SH-SY5Y (cell line): ENCODE data around the gene RAD51B.

Experiments used
- GATA2 ChIP-seq: IDR thresholded peaks from 2 replicates; pipeline ENCODE4 v1.6.1; 2011; ENCODE audit warnings: mild to moderate bottlenecking, low read depth, low read length
- GATA3 ChIP-seq: IDR thresholded peaks from 2 replicates; pipeline ENCODE4 v1.6.1; 2011; ENCODE audit warnings: low read depth, mild to moderate bottlenecking, low read length, moderate library complexity

- TF ChIP-seq GATA2 (no peak), GATA3 (no peak)
Measured at GRCh38 chr14:67776653-67777322, 42.8 kb upstream of the RAD51B start.
